Measurements from ENCODE around the gene RBM45.

DNA sequence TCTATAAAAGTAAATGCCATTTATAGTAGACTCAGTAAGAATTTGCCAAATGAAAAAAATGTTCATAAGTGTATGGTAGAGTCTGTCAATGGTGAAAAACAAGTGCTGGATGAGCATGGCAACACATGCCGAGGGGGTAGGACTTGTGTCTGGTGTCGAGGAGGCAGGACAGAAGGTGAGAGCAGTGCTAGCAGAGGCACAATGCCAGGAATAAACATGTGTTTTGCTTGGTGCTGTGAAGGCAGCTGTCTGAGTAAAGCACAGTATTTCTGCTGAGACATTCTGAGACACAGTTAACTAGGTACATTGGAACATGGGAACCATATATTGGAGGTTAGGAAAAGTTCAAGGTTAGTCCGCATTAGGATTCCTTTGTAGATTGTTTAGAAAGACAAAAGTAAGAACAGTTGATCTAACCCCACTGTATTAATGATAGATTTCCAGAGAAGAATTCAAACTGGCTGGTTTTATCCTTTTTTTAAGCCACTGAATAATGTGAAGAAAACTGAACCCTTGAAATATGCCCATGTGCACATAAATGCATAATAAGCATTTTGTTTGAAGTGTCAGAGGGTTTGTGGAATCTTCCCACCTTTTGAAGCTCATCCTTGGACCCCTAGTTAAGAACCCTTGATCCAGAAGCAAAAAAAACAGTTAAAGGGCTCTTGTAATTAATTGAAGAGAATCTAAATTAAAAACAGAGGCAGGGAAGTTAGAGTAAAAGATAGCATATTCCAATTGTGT, 7.1 kb downstream of the RBM45 start:
- TF ChIP-seq CTCF (IDR thresholded peaks at IDR 0.05), result no peak
- no peak for TF ChIP-seq POLR2A (IDR thresholded peaks at IDR 0.05)

Data from thyroid gland (tissue), 4 donors.